HepG2 (cell line): Measurements from ENCODE around the gene LGI4. TPM values are rescaled to one million over a fixed set of nuclear protein-coding genes. Genes with fewer than 3 reads are reported as not detected.

Experiments used
- ADNP ChIP-seq: sonication (generic); formaldehyde crosslinking; IDR thresholded peaks from 2 replicates; pipeline ENCODE4 v1.4.0; 2020; ENCODE audit warnings: missing genetic modification reagents
- EZH2 ChIP-seq: conservative IDR thresholded peaks from 2 replicates; pipeline ENCODE4 v1.6.1; 2012; ENCODE audit warnings: mild to moderate bottlenecking, low read depth, low read length, moderate library complexity
- FIP1L1 ChIP-seq: fragments of 200-400 bp; formaldehyde crosslinking; IDR thresholded peaks from 2 replicates; pipeline ENCODE4 v1.6.1; 2018; ENCODE audit warnings: low read depth, mild to moderate bottlenecking, low read length, moderate library complexity, borderline replicate concordance; ENCODE audit not compliant: insufficient read depth
- FOXA3 ChIP-seq: IDR thresholded peaks from 2 replicates; pipeline ENCODE4 v1.6.1; 2016; ENCODE audit warnings: missing genetic modification reagents, missing compliant biosample characterization
- HOXD1 ChIP-seq: sonication (generic); formaldehyde crosslinking; IDR thresholded peaks from 2 replicates; pipeline ENCODE4 v1.5.0; 2020; ENCODE audit warnings: missing genetic modification reagents
- JUN ChIP-seq: sonication (generic); formaldehyde crosslinking; IDR thresholded peaks from 2 replicates; pipeline ENCODE4 v1.4.0; 2020; ENCODE audit warnings: mild to moderate bottlenecking, missing genetic modification reagents
- NFE2L2 ChIP-seq: fragments of 150-350 bp; IDR thresholded peaks from 2 replicates; pipeline ENCODE4 v1.6.1; 2014; ENCODE audit warnings: low read length
- POLR2G ChIP-seq: fragments of 200-400 bp; formaldehyde crosslinking; IDR thresholded peaks from 2 replicates; pipeline ENCODE4 v1.6.1; 2018; ENCODE audit warnings: mild to moderate bottlenecking, low read depth, low read length, moderate library complexity
- PRMT3 ChIP-seq: sonication (generic); formaldehyde crosslinking; IDR thresholded peaks from 2 replicates; pipeline ENCODE4 v1.8.1; 2022; ENCODE audit warnings: low read depth, mild to moderate bottlenecking, moderate library complexity, missing genetic modification reagents, borderline replicate concordance
- ZFP36 ChIP-seq: fragments of 150-350 bp; IDR thresholded peaks from 2 replicates; pipeline ENCODE4 v1.6.1; 2018; ENCODE audit warnings: borderline replicate concordance, low read length, low read depth; ENCODE audit not compliant: partially characterized antibody
- ZNF263 ChIP-seq: sonication (generic); formaldehyde crosslinking; IDR thresholded peaks from 2 replicates; pipeline ENCODE4 v1.4.0; 2020; ENCODE audit warnings: missing genetic modification reagents
- ZNF44 ChIP-seq: sonication (generic); formaldehyde crosslinking; IDR thresholded peaks from 2 replicates; pipeline ENCODE4 v1.5.1; 2020; ENCODE audit warnings: mild to moderate bottlenecking, missing genetic modification reagents
- ZNF563 ChIP-seq: sonication (generic); formaldehyde crosslinking; IDR thresholded peaks from 2 replicates; pipeline ENCODE4 v1.8.0; 2022; ENCODE audit warnings: mild to moderate bottlenecking, moderate library complexity, missing genetic modification reagents
- ZNF749 ChIP-seq: sonication (generic); formaldehyde crosslinking; IDR thresholded peaks from 2 replicates; pipeline ENCODE4 v1.8.0; 2022; ENCODE audit warnings: mild to moderate bottlenecking, missing genetic modification reagents, moderate library complexity, borderline replicate concordance
- polyA plus RNA-seq, 8 experiments: library from polyadenylated mRNA; depleted of rRNA in 3 of 8; stranded (reverse) in 7 of 8; unstranded in 1 of 8; fragments of >200 nt; fragmentation: Illumina TruSeq in 4 of 8; extraction: Trizol in 4 of 8; gene quantifications; 2 replicates each; pipeline versions ENCODE4 v1.2.1 to v1.2.3, GENCODE V29; 2011 to 2016; ENCODE audit warnings: low read depth in 4 of 8, missing spikeins in 1 of 8, mixed read lengths in 1 of 8; ENCODE audit not compliant: insufficient read depth in 1 of 8
- total RNA-seq, 5 experiments: library from RNA; depleted of rRNA; stranded (reverse); fragments of >200 nt; fragmentation: Illumina TruSeq; extraction: Trizol; gene quantifications; 2 replicates each; pipeline ENCODE4 v1.2.3, GENCODE V29; 2016; ENCODE audit warnings: low read depth in 1 of 5
- TF ChIP-seq, protein P1 (sequence below): sonication (generic); formaldehyde crosslinking; IDR thresholded peaks from 2 replicates; pipeline ENCODE4 v1.4.0; 2020; ENCODE audit warnings: missing genetic modification reagents, borderline replicate concordance
- TF ChIP-seq, protein P2 (sequence below): sonication (generic); formaldehyde crosslinking; IDR thresholded peaks from 2 replicates; pipeline ENCODE4 v1.5.0; 2020; ENCODE audit warnings: missing genetic modification reagents, mild to moderate bottlenecking, borderline replicate concordance
- TF ChIP-seq, protein P3 (sequence below): sonication (generic); formaldehyde crosslinking; conservative IDR thresholded peaks from 2 replicates; pipeline ENCODE4 v1.5.0; 2020; ENCODE audit warnings: missing genetic modification reagents
- TF ChIP-seq, protein P4 (sequence below): sonication (generic); formaldehyde crosslinking; IDR thresholded peaks from 2 replicates; pipeline ENCODE4 v1.4.0; 2020; ENCODE audit warnings: low read depth, mild to moderate bottlenecking, missing genetic modification reagents

The LGI4 gene
- total and polyA plus RNA-seq, 2 of the 13 experiments (the other 11 are each of a cell fraction or from before 2014, with no cell fraction given) = 2.8 TPM; not detected in 1

DNA sequence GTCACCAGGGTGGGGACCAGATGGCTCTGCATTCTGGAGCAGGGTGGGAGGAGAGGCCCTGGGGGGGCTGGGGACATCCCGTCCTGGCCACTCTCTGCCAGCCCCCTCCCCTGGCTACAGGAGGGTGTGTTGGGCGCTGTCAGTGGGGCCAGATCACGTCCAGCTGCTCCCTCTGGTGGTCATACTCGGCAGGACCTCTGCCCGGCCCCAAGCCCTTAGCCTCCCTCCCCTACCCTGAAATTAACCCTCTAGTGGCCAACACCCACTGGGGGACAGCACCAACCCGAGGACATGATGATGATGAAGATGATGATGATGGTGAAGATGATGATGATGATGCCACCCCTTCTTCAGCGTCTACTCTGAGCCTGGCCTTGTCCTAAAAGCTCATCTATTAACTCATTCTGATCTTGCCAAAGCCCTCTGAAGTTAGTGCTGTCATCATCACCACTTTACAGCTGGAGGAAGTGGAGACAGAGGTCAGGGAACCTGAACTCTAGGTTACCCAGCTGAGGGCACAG lies 590 bp upstream of the LGI4 start (continued):
- TF ChIP-seq, protein P1, sequence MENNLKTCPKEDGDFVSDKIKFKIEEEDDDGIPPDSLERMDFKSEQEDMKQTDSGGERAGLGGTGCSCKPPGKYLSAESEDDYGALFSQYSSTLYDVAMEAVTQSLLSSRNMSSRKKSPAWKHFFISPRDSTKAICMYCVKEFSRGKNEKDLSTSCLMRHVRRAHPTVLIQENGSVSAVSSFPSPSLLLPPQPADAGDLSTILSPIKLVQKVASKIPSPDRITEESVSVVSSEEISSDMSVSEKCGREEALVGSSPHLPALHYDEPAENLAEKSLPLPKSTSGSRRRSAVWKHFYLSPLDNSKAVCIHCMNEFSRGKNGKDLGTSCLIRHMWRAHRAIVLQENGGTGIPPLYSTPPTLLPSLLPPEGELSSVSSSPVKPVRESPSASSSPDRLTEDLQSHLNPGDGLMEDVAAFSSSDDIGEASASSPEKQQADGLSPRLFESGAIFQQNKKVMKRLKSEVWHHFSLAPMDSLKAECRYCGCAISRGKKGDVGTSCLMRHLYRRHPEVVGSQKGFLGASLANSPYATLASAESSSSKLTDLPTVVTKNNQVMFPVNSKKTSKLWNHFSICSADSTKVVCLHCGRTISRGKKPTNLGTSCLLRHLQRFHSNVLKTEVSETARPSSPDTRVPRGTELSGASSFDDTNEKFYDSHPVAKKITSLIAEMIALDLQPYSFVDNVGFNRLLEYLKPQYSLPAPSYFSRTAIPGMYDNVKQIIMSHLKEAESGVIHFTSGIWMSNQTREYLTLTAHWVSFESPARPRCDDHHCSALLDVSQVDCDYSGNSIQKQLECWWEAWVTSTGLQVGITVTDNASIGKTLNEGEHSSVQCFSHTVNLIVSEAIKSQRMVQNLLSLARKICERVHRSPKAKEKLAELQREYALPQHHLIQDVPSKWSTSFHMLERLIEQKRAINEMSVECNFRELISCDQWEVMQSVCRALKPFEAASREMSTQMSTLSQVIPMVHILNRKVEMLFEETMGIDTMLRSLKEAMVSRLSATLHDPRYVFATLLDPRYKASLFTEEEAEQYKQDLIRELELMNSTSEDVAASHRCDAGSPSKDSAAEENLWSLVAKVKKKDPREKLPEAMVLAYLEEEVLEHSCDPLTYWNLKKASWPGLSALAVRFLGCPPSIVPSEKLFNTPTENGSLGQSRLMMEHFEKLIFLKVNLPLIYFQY (CRISPR knock-in tag) = 0 out of 2 replicates have a peak, but pooled peaks have one; percentile 39
- TF ChIP-seq, protein P2, sequence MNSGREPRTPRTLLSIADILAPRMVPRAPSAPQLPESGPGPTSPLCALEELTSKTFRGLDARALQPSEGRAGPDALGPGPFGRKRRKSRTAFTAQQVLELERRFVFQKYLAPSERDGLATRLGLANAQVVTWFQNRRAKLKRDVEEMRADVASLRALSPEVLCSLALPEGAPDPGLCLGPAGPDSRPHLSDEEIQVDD (CRISPR knock-in tag) = no peak
- TF ChIP-seq PRMT3 = no peak
- no peak for TF ChIP-seq ZFP36
- TF ChIP-seq, protein P3, sequence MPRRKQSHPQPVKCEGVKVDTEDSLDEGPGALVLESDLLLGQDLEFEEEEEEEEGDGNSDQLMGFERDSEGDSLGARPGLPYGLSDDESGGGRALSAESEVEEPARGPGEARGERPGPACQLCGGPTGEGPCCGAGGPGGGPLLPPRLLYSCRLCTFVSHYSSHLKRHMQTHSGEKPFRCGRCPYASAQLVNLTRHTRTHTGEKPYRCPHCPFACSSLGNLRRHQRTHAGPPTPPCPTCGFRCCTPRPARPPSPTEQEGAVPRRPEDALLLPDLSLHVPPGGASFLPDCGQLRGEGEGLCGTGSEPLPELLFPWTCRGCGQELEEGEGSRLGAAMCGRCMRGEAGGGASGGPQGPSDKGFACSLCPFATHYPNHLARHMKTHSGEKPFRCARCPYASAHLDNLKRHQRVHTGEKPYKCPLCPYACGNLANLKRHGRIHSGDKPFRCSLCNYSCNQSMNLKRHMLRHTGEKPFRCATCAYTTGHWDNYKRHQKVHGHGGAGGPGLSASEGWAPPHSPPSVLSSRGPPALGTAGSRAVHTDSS = no peak
- no peak for TF ChIP-seq ADNP (CRISPR knock-in tag)
- no peak for TF ChIP-seq POLR2G
- TF ChIP-seq, protein P4, sequence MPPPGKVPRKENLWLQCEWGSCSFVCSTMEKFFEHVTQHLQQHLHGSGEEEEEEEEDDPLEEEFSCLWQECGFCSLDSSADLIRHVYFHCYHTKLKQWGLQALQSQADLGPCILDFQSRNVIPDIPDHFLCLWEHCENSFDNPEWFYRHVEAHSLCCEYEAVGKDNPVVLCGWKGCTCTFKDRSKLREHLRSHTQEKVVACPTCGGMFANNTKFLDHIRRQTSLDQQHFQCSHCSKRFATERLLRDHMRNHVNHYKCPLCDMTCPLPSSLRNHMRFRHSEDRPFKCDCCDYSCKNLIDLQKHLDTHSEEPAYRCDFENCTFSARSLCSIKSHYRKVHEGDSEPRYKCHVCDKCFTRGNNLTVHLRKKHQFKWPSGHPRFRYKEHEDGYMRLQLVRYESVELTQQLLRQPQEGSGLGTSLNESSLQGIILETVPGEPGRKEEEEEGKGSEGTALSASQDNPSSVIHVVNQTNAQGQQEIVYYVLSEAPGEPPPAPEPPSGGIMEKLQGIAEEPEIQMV (CRISPR knock-in tag) = no peak
- no peak for TF ChIP-seq JUN (CRISPR knock-in tag)
- TF ChIP-seq ZNF563 (CRISPR knock-in tag) = no peak
- no peak for TF ChIP-seq ZNF263
- no peak for TF ChIP-seq ZNF749 (CRISPR knock-in tag)
- TF ChIP-seq FIP1L1 = no peak
- peak; percentile 35; the same call in 1 of the 2 replicates for TF ChIP-seq FOXA3 (CRISPR knock-in tag)
- TF ChIP-seq EZH2 = no peak
- TF ChIP-seq ZNF44 (CRISPR knock-in tag) = no peak
- no peak for TF ChIP-seq HOXD1 (CRISPR knock-in tag)
- no peak for TF ChIP-seq NFE2L2
